ENCODE results near the gene PLP2.

Gene PLP2

GRCh38 chrX:49212209-49212608 lies 40.5 kb downstream of the PLP2 start:
- no peak for DNase-seq

DNA sequence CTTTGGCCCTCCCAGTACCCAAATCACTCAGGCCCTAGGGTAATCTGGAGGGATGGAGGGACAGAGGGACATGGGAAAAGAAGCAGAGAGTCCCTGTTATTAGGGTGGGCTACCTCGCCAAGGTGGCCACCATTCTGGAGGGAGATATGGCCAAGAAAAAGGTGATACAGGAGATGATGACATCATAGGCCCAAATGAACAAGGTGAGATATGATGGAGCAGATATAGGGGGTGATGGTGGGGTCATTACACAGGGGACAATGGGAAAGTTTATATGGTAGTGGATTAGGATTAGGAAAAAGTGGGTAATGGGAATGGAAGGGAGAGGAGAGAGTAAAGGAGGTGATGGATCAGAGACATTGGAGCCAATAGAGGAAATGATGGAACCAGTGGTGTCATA lies 41.2 kb downstream of the PLP2 start:
- no peak for DNase-seq

- no peak for DNase-seq
Measured at GRCh38 chrX:49214416-49214815, 42.7 kb downstream of the PLP2 start.

DNA sequence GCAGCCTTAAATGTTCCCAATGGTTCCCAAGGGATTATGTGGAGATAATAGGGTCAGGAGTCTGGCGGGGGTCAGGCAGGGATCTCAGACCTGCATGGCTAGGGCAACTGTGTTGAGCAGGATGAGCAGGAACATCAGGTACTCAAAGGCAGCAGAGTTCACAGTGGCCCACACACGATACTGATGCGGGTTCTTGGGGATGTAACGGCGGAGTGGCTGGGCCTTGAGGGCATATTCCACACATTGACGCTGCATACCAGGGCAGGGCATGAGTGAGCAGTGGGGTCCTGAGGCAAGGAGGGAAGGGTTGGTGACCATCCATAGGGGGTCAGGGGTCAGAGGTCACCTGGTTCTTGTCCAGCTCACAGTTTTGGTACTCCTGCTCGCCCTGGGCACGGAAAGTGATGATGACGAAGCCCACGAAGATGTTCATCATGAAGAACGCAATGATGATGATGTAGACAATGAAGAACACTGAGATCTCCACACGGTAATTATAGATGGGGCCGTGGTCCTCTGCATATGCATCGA lies 43.4 kb downstream of the PLP2 start:
- DNase-seq, result no peak

GRCh38 chrX:49220100-49220499 lies 48.4 kb downstream of the PLP2 start:
- no peak for DNase-seq

DNA sequence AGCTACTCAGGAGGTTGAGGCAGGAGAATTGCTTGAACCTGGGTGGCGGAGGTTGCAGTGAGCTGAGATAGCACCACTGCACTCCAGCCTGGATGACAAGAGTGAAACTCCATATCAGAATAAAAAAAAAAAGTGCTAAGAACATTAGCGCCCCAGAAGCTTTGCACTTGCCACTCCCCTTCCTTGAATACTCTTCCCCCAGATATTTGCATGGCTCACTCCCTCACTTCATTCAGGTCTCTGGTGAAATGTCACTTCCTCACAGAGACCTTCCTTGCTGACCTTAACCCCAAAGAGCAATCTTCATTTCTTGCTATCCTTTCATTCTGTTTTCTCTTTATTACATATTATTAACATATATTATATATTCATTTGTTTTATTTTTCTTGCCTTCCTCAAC lies 50.2 kb downstream of the PLP2 start:
- no peak for DNase-seq

Measured in activated CD4-positive, CD25-positive, alpha-beta regulatory T cell treated with anti-CD3 and anti-CD28 coated beads, Interleukin-2, amount 50 U/mL, for 72 hours (primary cell).